Mucosa of descending colon (tissue), 3 donors: ENCODE data around the gene OR4F15. TPM values are rescaled to one million over a fixed set of nuclear protein-coding genes. Genes with fewer than 3 reads are reported as not detected.
"Not testable (repeated sequence)": the region's sequence is repeated elsewhere in the genome, so short reads cannot be mapped to it uniquely, and the experiment has no call there.

Experiments
- ATAC-seq: fragments of 200-7000 bp; cut with Tn5 transposase; one replicate; pipeline ENCODE4 v1.9.1; 2020; ENCODE audit warnings: mild to moderate bottlenecking, moderate library complexity
- DNase-seq, 3 donors: peaks; one replicate each; pipeline ENCODE4 v3.0.0-alpha.2; 2020
- H3K36me3 ChIP-seq: fragments of 200-600 bp; one replicate; pipeline ENCODE4 v1.8.0; 2021; ENCODE audit warnings: low read depth, mild to moderate bottlenecking
- H3K4me1 ChIP-seq: fragments of 200-600 bp; one replicate; pipeline ENCODE4 v1.8.0; 2021; ENCODE audit warnings: low read depth, mild to moderate bottlenecking
- H3K4me3 ChIP-seq: fragments of 200-600 bp; one replicate; pipeline ENCODE4 v1.8.0; 2021; ENCODE audit warnings: mild to moderate bottlenecking
- H3K9me3 ChIP-seq: fragments of 200-600 bp; one replicate; pipeline ENCODE4 v1.8.0; 2021; ENCODE audit warnings: mild to moderate bottlenecking
- CTCF ChIP-seq: fragments of 200-600 bp; IDR thresholded peaks from one replicate; pipeline ENCODE4 v1.8.0; 2022; ENCODE audit warnings: antibody characterized with exemption, mild to moderate bottlenecking
- intact Hi-C, 2 donors: fragments of 100-400 bp; cut with DNase I in 1 of 2; cut with micrococcal nuclease in 1 of 2; formaldehyde crosslinking; loops; one replicate each; pipeline versions ENCODE4 v1.11.0 to v1.11.1; 2022; cut with DNase I, micrococcal nuclease
- long read RNA-seq, 2 donors: library from polyadenylated mRNA; unstranded; transcript quantifications; one replicate each; pipeline ENCODE4 v2.0.0, GENCODE V29; 2019 to 2021
- total RNA-seq, 3 donors: library from RNA; stranded (reverse); fragmentation: NEBNext Ultra II Directional in 2 of 3; extraction: Animal tissue kit (Norgen Biotek cat#: 25700) in 2 of 3; gene quantifications; one replicate each; pipeline versions ENCODE4 v1.2.1 to v1.2.4, GENCODE V29; 2021 to 2023
- donor health status: DM: no; HTN: no; CAD: no; lungs with moderate emphysema.
- donor health status: DM: no; HTN: no; CAD: no.
- donor health status: DM: no; HTN: yes; CAD: no.

Gene OR4F15
- total RNA-seq, result not detected
- long read RNA-seq, donor 1, result 0 reads
- long read RNA-seq, donor 2, result 0 reads

- DNase-seq (no peak), ATAC-seq (no peak)
- no peak within 1 kb of the TSS for H3K4me3 ChIP-seq
- H3K9me3 ChIP-seq, result no peaks in the 10 kb centered on the region
- no peaks in the 10 kb centered on the region for H3K4me1 ChIP-seq
- no peak for TF ChIP-seq CTCF
- intact Hi-C loops, result no loop called here
- H3K36me3 ChIP-seq, result no peaks in the 10 kb centered on the region
These were observed at the start of gene OR4F15 for GRCh38 chr15:101811902-101812301. Gene OR4F15 (plus strand): TSS chr15:101812202. CDS start chr15:101818187, 5,985 bp downstream.

GRCh38 chr15:101764669-101765339 lies 47.2 kb upstream of the OR4F15 start:
- ATAC-seq, intact Hi-C loops, H3K9me3 ChIP-seq, DNase-seq, H3K4me3 ChIP-seq, H3K4me1 ChIP-seq, H3K36me3 ChIP-seq: not testable (repeated sequence)

- ATAC-seq, intact Hi-C loops, DNase-seq, H3K36me3 ChIP-seq, H3K4me1 ChIP-seq, H3K4me3 ChIP-seq, H3K9me3 ChIP-seq: not testable (repeated sequence)
These were observed 46.7 kb upstream of the OR4F15 start for GRCh38 chr15:101765340-101765671.

- Histone ChIP-seq H3K36me3 (no peaks in the 10 kb centered on the region), H3K4me1 (no peaks in the 10 kb centered on the region), H3K4me3 (no peak overlapping the region), H3K9me3 (no peaks in the 10 kb centered on the region)
- intact Hi-C loops, result no loop called here
- no peak for ATAC-seq
- no peak for TF ChIP-seq CTCF
- no peak for DNase-seq
These were observed 46.1 kb upstream of the OR4F15 start for GRCh38 chr15:101765772-101766456.

- H3K9me3 ChIP-seq, intact Hi-C loops, ATAC-seq, H3K4me3 ChIP-seq, H3K4me1 ChIP-seq, DNase-seq, H3K36me3 ChIP-seq: not testable (repeated sequence)
These were observed 44.8 kb upstream of the OR4F15 start for GRCh38 chr15:101767083-101767640.

GRCh38 chr15:101772921-101773320 lies 39.1 kb upstream of the OR4F15 start:
- intact Hi-C loops, result no loop called here
- Histone ChIP-seq H3K9me3 (no peaks in the 10 kb centered on the region), H3K4me3 (no peak overlapping the region), H3K36me3 (no peaks in the 10 kb centered on the region), H3K4me1 (no peaks in the 10 kb centered on the region)
- DNase-seq (no peak), ATAC-seq (no peak)
- TF ChIP-seq CTCF, result no peak

GRCh38 chr15:101773496-101774100 lies 38.4 kb upstream of the OR4F15 start:
- intact Hi-C loops, result no loop called here
- Histone ChIP-seq H3K9me3 (no peaks in the 10 kb centered on the region), H3K4me3 (no peak overlapping the region), H3K4me1 (no peaks in the 10 kb centered on the region), H3K36me3 (no peaks in the 10 kb centered on the region)
- peak in 2 of 3 donors; percentile 36 to 56 for DNase-seq
- no peak for TF ChIP-seq CTCF
- ATAC-seq, result no peak
